ENCODE data around the gene BMPER.

Gene BMPER

GRCh38 chr7:34057956-34058355 is 152.6 kb downstream of the BMPER start:
- in situ Hi-C loops (cut with HindIII; ENCODE audit: low sequenced_read_pairs) = no loop called here
- TF ChIP-seq CTCF (IDR thresholded peaks at IDR 0.05; ENCODE audit: low read depth, low read length) = no peak
- no peak overlapping the region for H3K4me3 ChIP-seq (ENCODE audit: low read depth, low read length)
- no peak for DNase-seq (ENCODE audit: low read depth, low spot score)

GRCh38 chr7:34058801-34059135 is 153.4 kb downstream of the BMPER start:
- in situ Hi-C loops (cut with HindIII; ENCODE audit: low sequenced_read_pairs) = no loop called here
- TF ChIP-seq CTCF (IDR thresholded peaks at IDR 0.05; ENCODE audit: low read depth, low read length) = no peak
- DNase-seq (ENCODE audit: low read depth, low spot score) = no peak
- H3K4me3 ChIP-seq (ENCODE audit: low read depth, low read length) = no peak overlapping the region

- TF ChIP-seq CTCF (IDR thresholded peaks at IDR 0.05; ENCODE audit: low read depth, low read length) = no peak
Observed at GRCh38 chr7:34059136-34059828, 153.9 kb downstream of the BMPER start.

GRCh38 chr7:34060196-34060947 is 155.0 kb downstream of the BMPER start:
- H3K4me3 ChIP-seq (ENCODE audit: low read depth, low read length) = no peak overlapping the region
- TF ChIP-seq CTCF (IDR thresholded peaks at IDR 0.05; ENCODE audit: low read depth, low read length) = no peak
- DNase-seq (ENCODE audit: low read depth, low spot score) = no peak
- in situ Hi-C loops (cut with HindIII; ENCODE audit: low sequenced_read_pairs) = no loop called here

More at GRCh38 chr7:34059136-34059828, 153.9 kb downstream of the BMPER start:
- H3K4me3 ChIP-seq (ENCODE audit: low read depth, low read length) = no peak overlapping the region
- in situ Hi-C loops (cut with HindIII; ENCODE audit: low sequenced_read_pairs) = no loop called here
- DNase-seq (ENCODE audit: low read depth, low spot score) = no peak

- peak; percentile 55 for DNase-seq (ENCODE audit: low read depth, low spot score)
- TF ChIP-seq CTCF (IDR thresholded peaks at IDR 0.05; ENCODE audit: low read depth, low read length) = no peak
- in situ Hi-C loops (cut with HindIII; ENCODE audit: low sequenced_read_pairs) = no loop called here
- no peak overlapping the region for H3K4me3 ChIP-seq (ENCODE audit: low read depth, low read length)
Observed at GRCh38 chr7:34061149-34061548, 155.8 kb downstream of the BMPER start.

GRCh38 chr7:34062341-34062740 is 157.0 kb downstream of the BMPER start:
- no peak overlapping the region for H3K4me3 ChIP-seq (ENCODE audit: low read depth, low read length)
- no peak for TF ChIP-seq CTCF (IDR thresholded peaks at IDR 0.05; ENCODE audit: low read depth, low read length)
- in situ Hi-C loops (cut with HindIII; ENCODE audit: low sequenced_read_pairs) = no loop called here
- DNase-seq (ENCODE audit: low read depth, low spot score) = no peak
